HG02798 (cell line): ENCODE data around the gene CNTNAP1.
"Not testable (repeated sequence)": the region's sequence is repeated elsewhere in the genome, so short reads cannot be mapped to it uniquely, and the experiment has no call there.

ENCODE experiments used
- ATAC-seq: cut with Tn5 transposase; IDR thresholded peaks from one replicate; pipeline ENCODE4 v1.9.1; 2021; ENCODE audit warnings: mild to moderate bottlenecking; ENCODE audit not compliant: unreplicated experiment, poor library complexity

The CNTNAP1 gene

DNA sequence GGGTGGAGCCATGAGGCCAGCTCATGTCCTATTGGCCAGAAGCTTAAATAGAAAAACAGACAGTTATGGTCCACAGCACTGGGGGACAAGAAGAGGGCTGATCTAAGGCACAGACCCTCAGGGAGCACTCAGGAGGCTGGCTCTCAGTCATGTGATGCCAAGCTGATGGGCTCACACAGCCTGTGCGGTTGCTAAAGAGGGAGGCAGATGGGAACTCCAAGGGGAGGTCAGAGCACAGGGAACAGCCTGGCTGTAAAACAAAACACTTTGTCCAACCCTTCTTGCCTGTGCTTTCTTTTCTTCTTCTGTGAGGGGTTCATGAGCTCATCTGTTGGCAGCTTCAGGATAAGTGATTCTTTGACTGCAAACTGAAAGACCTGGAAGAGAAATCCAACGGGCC, 27.2 kb downstream of the CNTNAP1 start:
- ATAC-seq = no peak

GRCh38 chr17:42720996-42721583, 38.8 kb downstream of the CNTNAP1 start:
- no peak for ATAC-seq

DNA sequence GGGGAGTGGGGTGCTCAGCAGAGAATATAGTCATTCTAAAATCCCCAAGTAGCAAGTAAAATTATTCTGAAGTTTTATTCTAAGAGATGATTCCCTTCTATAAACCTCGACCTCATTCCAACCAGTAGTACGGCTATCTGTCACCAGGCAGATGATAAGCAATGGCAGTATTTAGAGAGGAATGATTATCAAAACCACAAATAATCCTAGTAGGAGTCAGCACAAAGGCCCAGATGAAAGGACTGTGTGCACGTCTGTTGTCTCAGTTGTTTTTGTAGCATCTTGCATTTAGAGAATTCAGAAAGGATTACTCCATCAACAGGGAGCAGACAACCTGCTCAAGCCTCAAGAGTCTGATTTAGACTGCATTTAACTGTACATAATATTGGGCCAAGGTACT, 41.3 kb downstream of the CNTNAP1 start:
- ATAC-seq = no peak

DNA sequence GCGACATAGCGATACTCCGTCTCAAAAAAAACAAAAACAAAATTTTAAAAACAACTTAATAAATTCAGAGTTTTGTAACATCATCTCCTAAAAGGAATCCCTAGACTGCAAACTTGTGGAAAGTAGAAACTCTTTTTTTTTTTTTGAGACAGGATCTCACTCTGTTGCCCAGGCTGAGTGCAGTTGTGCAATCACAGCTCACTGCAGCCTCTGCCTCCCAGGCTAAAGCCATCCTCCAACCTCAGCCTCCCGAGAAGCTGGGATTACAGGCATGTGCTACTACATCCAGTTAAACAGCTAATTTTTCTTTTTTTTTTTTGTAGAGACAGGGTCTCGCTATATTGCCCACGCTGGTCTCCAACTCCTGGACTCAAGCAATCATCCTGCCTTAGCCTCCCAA, 42.8 kb downstream of the CNTNAP1 start:
- ATAC-seq = no peak

DNA sequence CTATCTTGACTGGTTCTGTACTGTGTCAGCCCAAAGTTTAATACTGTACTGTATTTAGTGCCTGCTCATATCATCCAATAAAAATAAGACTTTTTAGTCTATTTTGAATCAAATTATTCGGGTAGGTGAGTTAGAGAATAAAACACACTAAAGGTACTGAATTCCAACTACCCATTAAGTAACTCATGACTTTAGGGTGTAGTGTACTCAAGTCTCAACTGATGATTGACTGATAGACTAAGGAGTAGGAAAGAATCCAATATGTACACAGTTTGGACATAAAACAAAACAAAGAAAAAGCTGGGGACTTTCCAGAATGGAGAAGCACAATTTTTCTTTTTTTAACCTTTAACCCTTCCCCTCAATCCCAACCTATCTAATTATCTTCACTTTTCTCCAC, 58.4 kb downstream of the CNTNAP1 start:
- ATAC-seq = no peak

GRCh38 chr17:42742916-42743315, 60.6 kb downstream of the CNTNAP1 start:
- not testable (repeated sequence) for ATAC-seq

- no peak for ATAC-seq
These were observed 61.4 kb downstream of the CNTNAP1 start for GRCh38 chr17:42743595-42744282.

DNA sequence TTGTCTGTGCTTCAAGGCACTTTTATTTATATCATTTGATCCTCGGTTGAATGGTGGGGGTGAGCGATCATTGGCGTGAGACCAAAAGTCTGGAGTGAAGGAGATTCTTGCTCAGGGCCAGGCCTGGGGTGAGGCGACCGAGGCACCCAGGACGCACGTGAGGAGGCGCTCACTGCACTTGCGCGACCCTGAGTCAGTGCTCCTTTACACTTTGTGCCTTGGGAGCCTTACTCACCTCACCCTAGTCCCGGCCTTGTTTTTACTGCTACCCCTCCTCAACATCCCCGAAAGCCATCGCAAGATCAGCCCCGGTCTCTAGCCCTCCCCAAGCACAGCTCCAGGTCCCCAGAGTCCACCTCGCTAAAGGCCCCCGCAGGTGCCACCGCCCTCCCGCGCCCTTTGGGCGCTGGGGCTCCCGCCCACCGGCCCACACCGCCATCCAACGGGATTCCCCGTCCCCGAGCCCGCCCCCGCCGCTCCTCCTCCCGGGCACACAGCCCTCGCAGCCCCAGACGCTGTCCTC, 62.0 kb downstream of the CNTNAP1 start:
- peak; percentile 55 for ATAC-seq

DNA sequence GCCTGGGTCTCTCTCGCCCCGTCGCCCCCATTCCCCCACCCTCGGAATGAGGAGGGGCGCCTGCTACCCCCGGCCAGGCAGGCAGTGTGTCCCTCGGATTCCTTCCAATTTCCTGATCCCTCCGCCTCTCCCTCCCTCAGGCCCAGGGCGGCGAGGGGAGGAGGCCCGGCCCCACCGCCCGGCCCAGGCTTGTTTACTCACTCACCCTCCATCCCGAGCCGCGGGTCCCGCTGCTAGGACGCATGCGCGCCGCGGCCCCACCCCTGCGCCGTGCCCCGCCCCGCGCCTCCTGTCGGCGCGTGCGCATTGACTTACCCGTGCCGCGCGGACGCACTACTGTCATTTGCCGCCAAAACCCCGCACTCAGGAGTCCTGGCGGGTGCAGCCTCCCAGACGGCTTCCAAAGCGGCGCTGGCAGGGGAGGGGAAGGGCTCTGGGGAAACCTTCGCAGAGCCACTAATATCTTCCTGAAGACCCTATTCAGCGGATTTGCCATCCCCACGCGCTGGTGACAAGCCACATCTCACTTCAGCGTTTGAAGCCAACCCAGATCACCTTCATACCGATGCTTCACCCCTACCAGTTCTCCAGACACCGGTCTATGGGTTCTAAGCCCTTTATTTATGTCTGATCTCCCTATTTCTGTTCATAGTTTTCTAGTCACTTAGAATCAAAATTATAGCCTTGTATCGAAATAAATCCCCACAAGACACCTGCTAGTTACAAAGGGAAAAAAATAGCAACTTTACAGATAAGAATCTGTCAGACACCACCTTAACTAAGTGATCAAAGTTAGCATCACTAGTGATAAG, 62.7 kb downstream of the CNTNAP1 start, which contains the start of gene EZH1:
Gene EZH1, minus strand, starts transcription at position 235 of the 812 bp plus-strand sequence. CDS start 16,099 bp downstream, outside the sequence.
- ATAC-seq = peak; percentile 90

GRCh38 chr17:42748202-42748907, 66.0 kb downstream of the CNTNAP1 start:
- ATAC-seq = no peak

GRCh38 chr17:42748908-42749798, 66.8 kb downstream of the CNTNAP1 start:
- ATAC-seq = no peak
